Osteocyte (in vitro differentiated cells): ENCODE results near the gene GADD45B. TPM values are rescaled to one million over a fixed set of nuclear protein-coding genes. Genes with fewer than 3 reads are reported as not detected.
"Not testable (repeated sequence)": the region's sequence is repeated elsewhere in the genome, so short reads cannot be mapped to it uniquely, and the experiment has no call there.

Experiments used
- DNase-seq: peaks from one replicate; pipeline ENCODE4 v3.0.0; 2021; ENCODE audit warnings: mixed read lengths; ENCODE audit not compliant: unreplicated experiment; ENCODE audit errors: extremely low spot score
- H3K27ac Mint-ChIP-seq: one replicate; pipeline ENCODE4 v1.8.0; 2021; ENCODE audit warnings: mild to moderate bottlenecking, mixed read lengths; ENCODE audit not compliant: unreplicated experiment
- H3K27me3 Mint-ChIP-seq: one replicate; pipeline ENCODE4 v1.8.0; 2021; ENCODE audit warnings: mixed read lengths; ENCODE audit not compliant: unreplicated experiment
- H3K36me3 Mint-ChIP-seq: one replicate; pipeline ENCODE4 v1.8.0; 2021; ENCODE audit warnings: mixed read lengths; ENCODE audit not compliant: unreplicated experiment
- H3K4me1 Mint-ChIP-seq: one replicate; pipeline ENCODE4 v1.8.0; 2021; ENCODE audit warnings: mixed read lengths; ENCODE audit not compliant: unreplicated experiment
- H3K4me3 Mint-ChIP-seq: one replicate; pipeline ENCODE4 v1.8.0; 2021; ENCODE audit warnings: mild to moderate bottlenecking, moderate library complexity, mixed read lengths; ENCODE audit not compliant: unreplicated experiment
- H3K9me3 Mint-ChIP-seq: one replicate; pipeline ENCODE4 v1.8.0; 2021; ENCODE audit warnings: mixed read lengths; ENCODE audit not compliant: unreplicated experiment
- total RNA-seq: library from RNA; stranded (reverse); gene quantifications from 2 replicates; pipeline ENCODE4 v1.2.1, GENCODE V29; 2021
- TF ChIP-seq, protein P1 (sequence below): fragments of 200-600 bp; sonication (generic); IDR thresholded peaks from 2 replicates; pipeline ENCODE4 v1.5.0; 2021; ENCODE audit warnings: antibody characterized with exemption, mild to moderate bottlenecking, moderate library complexity

Gene GADD45B
- total RNA-seq, 1 donor from 2014 or later, result 165 TPM

DNA sequence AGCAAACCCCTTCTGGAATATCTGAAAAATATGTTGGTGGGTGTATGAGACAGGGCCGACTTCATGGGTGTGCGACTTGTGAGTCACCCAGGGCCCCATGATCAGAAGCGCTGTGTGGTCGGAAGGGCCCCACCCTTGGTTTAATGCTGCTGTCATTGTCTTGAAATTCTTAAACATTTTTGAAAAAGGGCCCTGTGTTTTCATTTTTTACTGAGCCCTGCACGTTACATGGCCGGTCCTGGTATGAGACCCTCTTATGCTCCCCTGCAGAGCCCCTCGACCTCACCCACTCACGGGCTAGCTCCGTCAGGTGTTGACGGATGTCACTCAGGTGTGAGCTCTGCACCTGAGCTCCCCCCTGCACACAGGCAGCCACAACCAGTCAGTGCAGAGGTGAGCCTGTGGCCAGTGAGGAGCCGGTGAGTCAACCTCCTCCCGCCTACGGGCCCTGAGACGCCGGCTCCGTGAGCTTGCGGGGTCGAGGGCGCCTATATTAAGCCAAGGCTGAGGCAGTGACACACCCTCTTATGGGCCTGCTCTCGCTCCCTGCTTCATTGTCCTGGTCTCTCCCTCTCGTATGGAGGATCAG is 27.7 kb downstream of the GADD45B start:
- Mint-ChIP-seq H3K27ac (peak overlapping the region; percentile 88), H3K4me3 (no peak overlapping the region), H3K27me3 (no peaks in the 10 kb centered on the region), H3K36me3 (no peaks in the 10 kb centered on the region), H3K9me3 (no peaks in the 10 kb centered on the region), H3K4me1 (peaks cover 32% of the 10 kb centered on the region)
- no peak for DNase-seq
- TF ChIP-seq, protein P1, sequence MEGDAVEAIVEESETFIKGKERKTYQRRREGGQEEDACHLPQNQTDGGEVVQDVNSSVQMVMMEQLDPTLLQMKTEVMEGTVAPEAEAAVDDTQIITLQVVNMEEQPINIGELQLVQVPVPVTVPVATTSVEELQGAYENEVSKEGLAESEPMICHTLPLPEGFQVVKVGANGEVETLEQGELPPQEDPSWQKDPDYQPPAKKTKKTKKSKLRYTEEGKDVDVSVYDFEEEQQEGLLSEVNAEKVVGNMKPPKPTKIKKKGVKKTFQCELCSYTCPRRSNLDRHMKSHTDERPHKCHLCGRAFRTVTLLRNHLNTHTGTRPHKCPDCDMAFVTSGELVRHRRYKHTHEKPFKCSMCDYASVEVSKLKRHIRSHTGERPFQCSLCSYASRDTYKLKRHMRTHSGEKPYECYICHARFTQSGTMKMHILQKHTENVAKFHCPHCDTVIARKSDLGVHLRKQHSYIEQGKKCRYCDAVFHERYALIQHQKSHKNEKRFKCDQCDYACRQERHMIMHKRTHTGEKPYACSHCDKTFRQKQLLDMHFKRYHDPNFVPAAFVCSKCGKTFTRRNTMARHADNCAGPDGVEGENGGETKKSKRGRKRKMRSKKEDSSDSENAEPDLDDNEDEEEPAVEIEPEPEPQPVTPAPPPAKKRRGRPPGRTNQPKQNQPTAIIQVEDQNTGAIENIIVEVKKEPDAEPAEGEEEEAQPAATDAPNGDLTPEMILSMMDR, result no peak

DNA sequence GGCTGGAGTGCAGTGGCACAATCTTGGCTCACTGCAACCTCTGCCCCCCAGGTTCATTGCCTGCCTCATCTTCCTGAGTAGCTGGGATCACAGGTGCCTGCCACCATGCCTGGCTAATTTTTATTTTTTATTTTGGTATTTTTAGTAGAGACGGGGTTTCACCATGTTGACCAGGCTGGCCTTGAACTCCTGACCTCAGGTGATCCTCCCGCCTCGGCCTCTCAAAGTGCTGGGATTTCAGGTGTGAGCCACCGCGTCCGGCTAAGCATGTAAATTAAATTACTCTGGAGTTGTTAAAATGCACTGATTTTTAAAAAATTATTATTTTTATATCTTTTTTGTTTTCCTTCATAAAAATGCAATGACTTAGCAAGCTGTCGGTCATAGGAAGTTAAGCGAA is 30.7 kb downstream of the GADD45B start:
- not testable (repeated sequence) for H3K27me3 Mint-ChIP-seq, H3K4me3 Mint-ChIP-seq, H3K9me3 Mint-ChIP-seq, H3K36me3 Mint-ChIP-seq, DNase-seq
- H3K4me1 Mint-ChIP-seq, result peaks cover 20% of the 10 kb centered on the region
- H3K27ac Mint-ChIP-seq, result peak overlapping the region; percentile 52

DNA sequence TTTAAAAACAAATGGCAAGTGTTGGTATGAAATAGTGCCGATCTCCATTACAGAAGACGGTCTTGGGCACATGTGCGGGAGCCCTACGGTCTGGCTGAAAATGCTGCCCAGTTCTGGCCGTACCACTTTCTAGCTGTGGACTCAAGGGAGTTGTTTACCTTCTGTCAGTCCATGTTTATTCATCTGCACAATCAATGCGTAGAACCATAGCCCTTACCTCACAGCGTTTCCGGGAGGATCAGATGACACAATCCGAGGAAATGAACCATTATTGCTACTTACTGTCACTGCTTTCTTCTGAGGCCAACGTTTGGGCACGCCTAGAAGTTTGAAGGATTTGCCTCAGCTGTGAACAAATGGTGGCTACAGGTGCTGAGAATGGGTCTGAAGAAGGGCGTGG is 31.2 kb downstream of the GADD45B start:
- H3K27ac Mint-ChIP-seq, result peak overlapping the region; percentile 52
- H3K4me3 Mint-ChIP-seq, result no peak overlapping the region

DNA sequence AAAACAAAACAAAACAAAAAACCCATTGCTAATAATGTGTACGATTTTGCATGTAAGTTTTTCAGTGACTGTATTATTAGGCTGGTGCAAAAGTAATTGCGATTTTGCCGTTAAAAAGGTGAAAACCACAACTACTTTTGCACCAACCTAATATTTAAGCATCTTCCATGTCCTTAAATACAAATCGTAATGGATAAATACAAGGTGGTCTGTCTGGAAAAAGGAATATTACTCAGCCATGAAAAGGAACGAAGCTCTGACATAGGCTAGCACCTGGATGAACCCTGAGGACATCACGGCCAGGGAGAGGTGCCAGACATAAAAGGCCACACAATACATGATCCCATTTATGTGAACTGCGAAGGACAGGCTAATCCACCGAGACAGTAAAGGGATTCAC is 33.2 kb downstream of the GADD45B start:
- Mint-ChIP-seq H3K4me3 (no peak overlapping the region), H3K4me1 (peaks cover 6% of the 10 kb centered on the region), H3K27ac (no peak overlapping the region), H3K36me3 (no peaks in the 10 kb centered on the region), H3K9me3 (no peaks in the 10 kb centered on the region), H3K27me3 (no peaks in the 10 kb centered on the region)
- DNase-seq, result no peak
- TF ChIP-seq, protein P1, result no peak

More for the DNA sequence above, 31.2 kb downstream of the GADD45B start:
- no peaks in the 10 kb centered on the region for H3K27me3 Mint-ChIP-seq
- DNase-seq, result no peak
- H3K4me1 Mint-ChIP-seq, result peaks cover 20% of the 10 kb centered on the region
- TF ChIP-seq, protein P1, result no peak
- no peaks in the 10 kb centered on the region for H3K9me3 Mint-ChIP-seq
- H3K36me3 Mint-ChIP-seq, result no peaks in the 10 kb centered on the region

DNA sequence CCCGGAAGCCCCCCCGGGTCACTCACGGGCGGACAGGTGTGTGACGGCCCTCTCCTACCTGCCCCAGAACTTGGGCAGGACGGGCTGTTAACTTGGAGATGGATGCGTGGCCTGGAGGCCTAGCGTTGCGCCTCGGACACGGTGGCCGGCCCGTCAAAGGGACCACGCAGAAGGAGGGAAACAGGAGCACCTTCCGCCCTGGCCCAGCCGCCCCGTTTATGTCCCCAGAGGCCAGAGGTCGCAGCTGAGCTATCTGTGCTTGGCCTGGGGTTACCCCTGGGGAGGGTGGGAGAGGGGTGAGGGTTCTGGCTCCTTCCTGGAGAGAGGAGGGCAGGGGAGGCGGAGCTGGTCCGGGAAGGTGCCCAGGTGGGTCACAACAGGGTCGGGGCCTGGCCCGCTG is 35.6 kb downstream of the GADD45B start:
- Mint-ChIP-seq H3K4me3 (no peak overlapping the region), H3K36me3 (no peaks in the 10 kb centered on the region), H3K27ac (no peak overlapping the region), H3K9me3 (no peaks in the 10 kb centered on the region), H3K4me1 (peaks cover 3% of the 10 kb centered on the region), H3K27me3 (no peaks in the 10 kb centered on the region)
- no peak for DNase-seq
- TF ChIP-seq, protein P1, result no peak

DNA sequence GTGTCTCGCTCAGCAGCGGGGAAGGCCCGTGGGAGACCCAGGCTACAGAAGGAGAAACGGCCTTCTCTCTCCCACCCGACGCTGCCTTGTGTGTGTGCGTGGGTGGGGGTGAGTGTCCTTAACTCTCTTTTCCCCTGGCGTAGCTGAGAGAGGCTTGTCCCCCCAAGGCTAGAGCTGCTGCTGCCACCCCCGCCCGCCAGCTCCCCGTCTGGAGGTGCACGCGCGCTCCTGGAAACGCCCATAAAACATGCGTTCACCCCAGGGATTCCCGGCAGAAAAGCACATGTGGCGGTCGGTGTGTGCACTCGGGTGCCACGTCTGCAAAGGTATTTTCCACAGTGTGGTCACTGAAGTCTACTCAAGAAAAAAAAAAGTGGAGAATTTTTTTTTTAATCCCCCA is 36.1 kb downstream of the GADD45B start:
- Mint-ChIP-seq H3K27me3 (no peaks in the 10 kb centered on the region), H3K4me3 (no peak overlapping the region), H3K36me3 (no peaks in the 10 kb centered on the region), H3K4me1 (peaks cover 2% of the 10 kb centered on the region), H3K27ac (no peak overlapping the region), H3K9me3 (no peaks in the 10 kb centered on the region)
- no peak for DNase-seq
- TF ChIP-seq, protein P1, result no peak
